ENCODE data around the gene AVPR2.

The AVPR2 gene

GRCh38 chrX:153931748-153932147 lies 27.3 kb downstream of the AVPR2 start:
- no peak for TF ChIP-seq GATA3 (IDR thresholded peaks at IDR 0.05; ENCODE audit: low read depth, low read length)
- no peak for TF ChIP-seq GATA2 (IDR thresholded peaks at IDR 0.05; ENCODE audit: low read depth, low read length)

- TF ChIP-seq GATA3 (IDR thresholded peaks at IDR 0.05; ENCODE audit: low read depth, low read length): no peak
- no peak for TF ChIP-seq GATA2 (IDR thresholded peaks at IDR 0.05; ENCODE audit: low read depth, low read length)
Measured at GRCh38 chrX:153932220-153932915, 27.9 kb downstream of the AVPR2 start.

GRCh38 chrX:153933748-153934147 lies 29.3 kb downstream of the AVPR2 start:
- TF ChIP-seq GATA3 (IDR thresholded peaks at IDR 0.05; ENCODE audit: low read depth, low read length) (no peak), GATA2 (IDR thresholded peaks at IDR 0.05; ENCODE audit: low read depth, low read length) (no peak)

GRCh38 chrX:153934148-153934761 lies 29.8 kb downstream of the AVPR2 start:
- TF ChIP-seq GATA2 (IDR thresholded peaks at IDR 0.05; ENCODE audit: low read depth, low read length): no peak
- no peak for TF ChIP-seq GATA3 (IDR thresholded peaks at IDR 0.05; ENCODE audit: low read depth, low read length)

GRCh38 chrX:153934762-153935325 lies 30.4 kb downstream of the AVPR2 start, which contains the start of gene NAA10:
NAA10 (minus strand) TSS chrX:153935037; CDS start chrX:153934904, 133 bp downstream.
- TF ChIP-seq GATA3 (IDR thresholded peaks at IDR 0.05; ENCODE audit: low read depth, low read length): no peak
- no peak for TF ChIP-seq GATA2 (IDR thresholded peaks at IDR 0.05; ENCODE audit: low read depth, low read length)

GRCh38 chrX:153935326-153935851 lies 30.9 kb downstream of the AVPR2 start:
- no peak for TF ChIP-seq GATA3 (IDR thresholded peaks at IDR 0.05; ENCODE audit: low read depth, low read length)
- TF ChIP-seq GATA2 (IDR thresholded peaks at IDR 0.05; ENCODE audit: low read depth, low read length): no peak

GRCh38 chrX:153937056-153937455 lies 32.6 kb downstream of the AVPR2 start:
- no peak for TF ChIP-seq GATA2 (IDR thresholded peaks at IDR 0.05; ENCODE audit: low read depth, low read length)
- TF ChIP-seq GATA3 (IDR thresholded peaks at IDR 0.05; ENCODE audit: low read depth, low read length): no peak

GRCh38 chrX:153938226-153938786 lies 33.8 kb downstream of the AVPR2 start:
- TF ChIP-seq GATA3 (IDR thresholded peaks at IDR 0.05; ENCODE audit: low read depth, low read length) (no peak), GATA2 (IDR thresholded peaks at IDR 0.05; ENCODE audit: low read depth, low read length) (no peak)

GRCh38 chrX:153939573-153939972 lies 35.1 kb downstream of the AVPR2 start:
- TF ChIP-seq GATA3 (IDR thresholded peaks at IDR 0.05; ENCODE audit: low read depth, low read length): no peak

GRCh38 chrX:153941336-153942252 lies 37.1 kb downstream of the AVPR2 start:
- TF ChIP-seq GATA3 (IDR thresholded peaks at IDR 0.05; ENCODE audit: low read depth, low read length) (no peak), GATA2 (IDR thresholded peaks at IDR 0.05; ENCODE audit: low read depth, low read length) (no peak)

GRCh38 chrX:153944140-153944799 lies 39.8 kb downstream of the AVPR2 start, which contains the start of gene RENBP:
RENBP (minus strand) TSS chrX:153944643; CDS start chrX:153944610, 33 bp downstream.
- TF ChIP-seq GATA3 (IDR thresholded peaks at IDR 0.05; ENCODE audit: low read depth, low read length) (no peak), GATA2 (IDR thresholded peaks at IDR 0.05; ENCODE audit: low read depth, low read length) (no peak)

GRCh38 chrX:153944800-153945150 lies 40.3 kb downstream of the AVPR2 start:
- TF ChIP-seq GATA3 (IDR thresholded peaks at IDR 0.05; ENCODE audit: low read depth, low read length) (no peak), GATA2 (IDR thresholded peaks at IDR 0.05; ENCODE audit: low read depth, low read length) (no peak)
